Heart right ventricle (tissue), 16 donors: Measurements from ENCODE around the gene FARP1. TPM values are rescaled to one million over a fixed set of nuclear protein-coding genes. Genes with fewer than 3 reads are reported as not detected.

Source experiments
- ATAC-seq, 8 donors: fragments of 200-7000 bp; cut with Tn5 transposase; one replicate each; pipeline ENCODE4 v1.9.1; 2020; ENCODE audit warnings: mild to moderate bottlenecking in 8 of 8, moderate library complexity in 8 of 8, moderate number of reproducible peaks in 1 of 8
- DNase-seq, 2 donors: peaks; one replicate each; pipeline ENCODE4 v3.0.0-alpha.2; 2020
- H3K27ac ChIP-seq, 10 donors: fragments of 200-600 bp; sonication (generic) in 2 of 10; one replicate each; pipeline versions ENCODE4 v1.5.0 to v1.8.0; 2020 to 2022; ENCODE audit warnings: mild to moderate bottlenecking in 3 of 10
- H3K27me3 ChIP-seq, 7 donors: fragments of 200-600 bp; one replicate each; pipeline ENCODE4 v1.8.0; 2021 to 2022; ENCODE audit warnings: mild to moderate bottlenecking in 2 of 7
- H3K36me3 ChIP-seq, 9 donors: fragments of 200-600 bp; sonication (generic) in 1 of 9; one replicate each; pipeline versions ENCODE4 v1.5.0 to v1.8.0; 2020 to 2022; ENCODE audit warnings: mild to moderate bottlenecking in 2 of 9
- H3K4me1 ChIP-seq, 9 donors: fragments of 200-600 bp; sonication (generic) in 1 of 9; one replicate each; pipeline versions ENCODE4 v1.5.0 to v1.8.0; 2020 to 2022; ENCODE audit warnings: mild to moderate bottlenecking in 4 of 9
- H3K4me3 ChIP-seq, 10 donors: fragments of 200-600 bp; sonication (generic) in 2 of 10; one replicate each; pipeline versions ENCODE4 v1.5.0 to v1.8.0; 2020 to 2022; ENCODE audit warnings: mild to moderate bottlenecking in 7 of 10, moderate library complexity in 2 of 10
- H3K9me3 ChIP-seq, 11 donors: fragments of 200-600 bp in 10 of 11; sonication (generic) in 2 of 11; one replicate each; pipeline versions ENCODE4 v1.5.0 to v1.8.0; 2013 to 2022; ENCODE audit warnings: mild to moderate bottlenecking in 2 of 11, control low read depth in 1 of 11, moderate library complexity in 1 of 11
- WGBS, 2 donors: extraction: QIAGEN DNeasy Blood & Tissue Kit; methylation state at CpG; one replicate each; pipeline ENCODE4 v1.1.7; 2013; ENCODE audit warnings: inconsistent platforms in 1 of 2; 5-methylcytosine and 5-hydroxymethylcytosine counted together
- intact Hi-C, 10 donors: fragments of 100-400 bp; cut with DNase I; formaldehyde crosslinking; loops; one replicate each; pipeline versions ENCODE4 v1.11.1 to v1.14.2; 2022
- polyA plus RNA-seq, 2 donors: library from polyadenylated mRNA; stranded (reverse); fragments of 200-250 nt; gene quantifications; one replicate each; pipeline ENCODE4 v1.2.3, GENCODE V29; 2013
- total RNA-seq, 10 donors: library from RNA; stranded (reverse); fragmentation: NEBNext Ultra II Directional in 3 of 10; extraction: Animal tissue kit (Norgen Biotek cat#: 25700) in 3 of 10; gene quantifications; one replicate each; pipeline versions ENCODE4 v1.2.1 to v1.2.4, GENCODE V29; 2021 to 2023
- TF ChIP-seq, protein P1 (sequence below), 9 donors: fragments of 200-600 bp; sonication (generic) in 2 of 9; IDR thresholded peaks; one replicate each; pipeline versions ENCODE4 v1.5.0 to v1.8.0; 2021 to 2022; ENCODE audit warnings: antibody characterized with exemption in 9 of 9, mild to moderate bottlenecking in 5 of 9, moderate library complexity in 1 of 9
- donor health status: Arrhythmogenic right ventricular cardiomyopathy.
- donor health status: ischemic (EF 13 %, LVEDD 7.1; RV severe dilation, severe dysfunction).
- donor health status: healthy with polysubstance abuse.
- donor health status: DM: no; HTN: yes; CAD: no.
- donor health status: DM: no; HTN: no; CAD: no.
- donor health status: ischemic (EF 25% LVEDD 6.9; RV normal size, moderate dysfunction).
- donor health status: ischemic (EF 25% LVEDD 5.7; RV mildly dilated, moderate dysfunction).
- donor health status: healthy.
- donor health status: DM: yes; HTN: yes; CAD: no.
- donor health status: Ischemic cardiomyopathy.
- donor health status: ischemic (EF 35%, LVEDD 5.7; RV mildly dilated, moderate dysfunction).
- donor health status: nonischemic (EF 11% LVEDD 7.7; RV severe dilation, severe dysfunction).
- donor health status: DM: yes; HTN: yes; CAD: no.
- donor health status: PGD.
- donor health status: ischemic (EF 29% LVEDD 5.4; RV normal size, mild dysfunction).
- donor health status: nonischemic (EF 23%, LVEDD 6.1; RV moderate dilation, normal function).

Gene FARP1
- total and polyA plus RNA-seq, 12 donors: 6.9 to 72.9 (median 17.1) TPM

DNA sequence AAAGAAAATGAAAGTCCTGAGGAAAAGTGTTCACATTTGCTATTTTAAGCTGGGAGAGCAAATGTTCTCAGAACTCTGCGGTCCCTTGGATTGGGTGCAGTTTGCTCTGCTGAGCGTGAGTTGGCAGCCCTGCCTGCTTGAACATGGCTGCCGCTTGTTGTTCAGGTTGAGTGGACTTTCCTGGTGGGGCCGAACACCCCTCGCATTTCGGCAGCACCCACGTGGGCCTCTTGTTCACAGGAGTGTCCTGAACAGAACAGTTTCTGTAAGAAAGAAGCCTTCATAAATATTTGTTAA lies 45.0 kb downstream of the FARP1 start:
- Histone ChIP-seq H3K4me3 (no peak overlapping the region), H3K4me1 (peaks cover 6 to 42% (median 27%) of the 10 kb centered on the region in 9 donors), H3K36me3 (no peaks in the 10 kb centered on the region), H3K27me3 (no peaks in the 10 kb centered on the region), H3K27ac (peak overlapping the region in 7 of 10 donors; percentile 6 to 57 (median 30)), H3K9me3 (no peaks in the 10 kb centered on the region)
- no peak for DNase-seq
- ATAC-seq: peak in 6 of 8 donors; percentile 37 to 73 (median 51)
- intact Hi-C loops: no loop called here
- 51 to 76% methylated on average over 7 of the region's 7 CpGs for WGBS, 2 donors
- TF ChIP-seq, protein P1, sequence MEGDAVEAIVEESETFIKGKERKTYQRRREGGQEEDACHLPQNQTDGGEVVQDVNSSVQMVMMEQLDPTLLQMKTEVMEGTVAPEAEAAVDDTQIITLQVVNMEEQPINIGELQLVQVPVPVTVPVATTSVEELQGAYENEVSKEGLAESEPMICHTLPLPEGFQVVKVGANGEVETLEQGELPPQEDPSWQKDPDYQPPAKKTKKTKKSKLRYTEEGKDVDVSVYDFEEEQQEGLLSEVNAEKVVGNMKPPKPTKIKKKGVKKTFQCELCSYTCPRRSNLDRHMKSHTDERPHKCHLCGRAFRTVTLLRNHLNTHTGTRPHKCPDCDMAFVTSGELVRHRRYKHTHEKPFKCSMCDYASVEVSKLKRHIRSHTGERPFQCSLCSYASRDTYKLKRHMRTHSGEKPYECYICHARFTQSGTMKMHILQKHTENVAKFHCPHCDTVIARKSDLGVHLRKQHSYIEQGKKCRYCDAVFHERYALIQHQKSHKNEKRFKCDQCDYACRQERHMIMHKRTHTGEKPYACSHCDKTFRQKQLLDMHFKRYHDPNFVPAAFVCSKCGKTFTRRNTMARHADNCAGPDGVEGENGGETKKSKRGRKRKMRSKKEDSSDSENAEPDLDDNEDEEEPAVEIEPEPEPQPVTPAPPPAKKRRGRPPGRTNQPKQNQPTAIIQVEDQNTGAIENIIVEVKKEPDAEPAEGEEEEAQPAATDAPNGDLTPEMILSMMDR (IDR thresholded peaks at IDR 0.05): no peak

DNA sequence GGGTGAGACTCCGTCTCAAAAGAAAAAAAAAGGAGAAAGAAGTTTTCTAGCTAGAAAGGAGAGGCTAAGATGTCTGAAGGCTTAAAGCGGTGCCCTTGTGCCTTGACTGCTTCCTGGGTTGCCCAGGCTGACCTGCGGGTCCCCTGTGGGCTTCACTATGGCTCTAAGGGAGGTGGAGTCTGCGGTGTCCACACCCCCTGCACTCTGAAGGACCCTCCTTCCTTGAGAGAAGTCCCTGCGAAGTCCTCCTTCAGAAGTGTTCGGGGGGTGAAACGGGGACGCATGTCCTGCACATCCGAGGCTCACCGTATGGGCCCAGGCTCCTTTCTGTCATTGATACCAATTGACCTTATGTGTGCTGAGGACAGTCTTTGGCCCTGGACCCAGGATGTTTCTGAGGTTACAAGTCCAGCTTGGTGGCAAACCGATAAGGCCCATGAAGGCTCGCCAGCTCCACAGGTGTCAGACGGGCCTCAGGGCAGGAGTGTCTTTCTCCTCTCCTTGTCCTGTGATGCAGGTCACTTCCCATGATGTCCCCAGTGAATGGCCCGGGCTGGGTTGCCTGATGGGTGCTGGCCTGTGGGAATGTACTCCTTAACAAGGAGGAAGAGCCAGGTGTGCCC lies 45.8 kb downstream of the FARP1 start:
- H3K9me3 ChIP-seq: no peaks in the 10 kb centered on the region
- intact Hi-C loops: no loop called here
- peak overlapping the region in 4 of 10 donors; percentile 27 to 56 (median 30) for H3K27ac ChIP-seq
- 93% methylated on average over 14 of the region's 14 CpGs for WGBS, 2 donors
- ATAC-seq: peak in 3 of 8 donors; percentile 13 to 33 (median 26)
- peaks cover 6 to 42% (median 27%) of the 10 kb centered on the region in 9 donors for H3K4me1 ChIP-seq
- H3K36me3 ChIP-seq: no peaks in the 10 kb centered on the region
- TF ChIP-seq, protein P1 (IDR thresholded peaks at IDR 0.05): no peak
- no peak overlapping the region for H3K4me3 ChIP-seq
- no peaks in the 10 kb centered on the region for H3K27me3 ChIP-seq
- DNase-seq: no peak

DNA sequence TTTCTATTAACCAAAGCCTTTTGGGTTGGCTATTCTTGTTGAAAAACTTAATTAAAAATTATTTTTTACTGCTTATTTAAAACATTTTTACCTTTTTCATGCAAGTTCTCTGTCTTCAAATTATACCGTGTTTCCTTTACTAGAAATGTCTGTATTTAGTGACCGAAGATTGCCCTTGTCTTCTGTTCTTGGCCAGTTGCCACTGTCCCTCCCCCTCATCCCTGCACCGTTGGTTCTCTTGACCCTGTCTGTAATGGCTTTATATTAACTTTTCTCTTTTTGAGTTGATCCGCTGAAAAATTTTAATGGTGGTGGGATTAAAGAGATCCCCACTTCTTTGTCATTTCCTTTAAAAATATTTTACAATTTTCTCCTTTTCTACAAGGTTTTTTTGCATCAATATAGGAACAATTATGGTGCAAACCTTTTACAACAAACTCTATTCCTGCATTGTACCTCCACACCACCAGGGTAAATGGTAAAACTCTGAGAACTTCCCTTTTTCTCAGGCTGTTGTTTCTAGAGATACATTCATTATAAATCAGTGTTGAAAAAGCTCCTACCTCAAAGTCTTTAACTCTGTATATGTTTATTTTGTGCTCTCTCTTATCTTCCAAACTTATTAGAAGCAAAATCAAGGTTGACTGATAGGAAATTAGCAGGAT lies 47.1 kb downstream of the FARP1 start:
- H3K36me3 ChIP-seq: no peaks in the 10 kb centered on the region
- DNase-seq: peak; percentile 27 to 55
- intact Hi-C loops: no loop called here
- H3K27ac ChIP-seq: no peak overlapping the region
- no peak overlapping the region for H3K4me3 ChIP-seq
- ATAC-seq: peak in 7 of 8 donors; percentile 28 to 77 (median 59)
- no peaks in the 10 kb centered on the region for H3K9me3 ChIP-seq
- peaks cover 6 to 42% (median 29%) of the 10 kb centered on the region in 9 donors for H3K4me1 ChIP-seq
- no peaks in the 10 kb centered on the region for H3K27me3 ChIP-seq
- 14 to 19% methylated on average over 4 of the region's 4 CpGs for WGBS, 2 donors
- TF ChIP-seq, protein P1 (IDR thresholded peaks at IDR 0.05): no peak

DNA sequence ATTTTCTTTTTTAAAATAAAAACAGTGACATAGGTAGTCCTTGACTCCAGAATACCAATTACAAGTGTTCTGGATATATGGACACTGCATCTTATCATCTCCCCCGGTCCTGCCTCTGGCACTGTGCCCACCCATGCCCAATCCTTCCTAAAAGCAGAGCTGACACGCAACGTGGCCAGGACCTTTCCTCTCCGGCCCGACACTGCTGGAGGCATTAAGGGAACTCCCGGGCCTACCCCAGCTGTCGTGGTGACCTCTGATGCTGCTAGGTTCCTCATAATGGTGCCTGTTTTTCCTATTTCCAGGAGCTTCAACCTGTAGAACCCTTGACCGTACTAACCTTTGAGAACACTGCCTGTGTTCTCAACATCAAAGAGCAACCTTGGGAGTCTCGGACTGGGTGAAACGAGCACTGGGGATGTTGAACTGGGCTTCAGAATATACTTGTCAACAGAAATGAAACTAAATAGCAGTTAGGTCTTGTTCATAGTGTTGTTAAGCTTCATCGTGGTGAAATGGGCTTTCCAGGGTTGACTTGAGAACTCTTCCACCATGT lies 48.1 kb downstream of the FARP1 start:
- H3K27me3 ChIP-seq: no peaks in the 10 kb centered on the region
- TF ChIP-seq, protein P1 (IDR thresholded peaks at IDR 0.05): no peak
- H3K36me3 ChIP-seq: no peaks in the 10 kb centered on the region
- ATAC-seq: no peak
- H3K27ac ChIP-seq: no peak overlapping the region
- H3K4me1 ChIP-seq: peaks cover 6 to 42% (median 29%) of the 10 kb centered on the region in 9 donors
- no peak overlapping the region for H3K4me3 ChIP-seq
- WGBS, 2 donors: 72 to 74% methylated on average over 11 of the region's 11 CpGs
- no peak for DNase-seq
- intact Hi-C loops: no loop called here
- H3K9me3 ChIP-seq: no peaks in the 10 kb centered on the region
